WERI-Rb-1 (cell line): ENCODE results near the gene ELL2.

Experiments used
- DNase-seq: peaks from one replicate; pipeline ENCODE4 v3.0.0-alpha.2; 2020
- H3K27ac ChIP-seq: fragments of 250-450 bp; sonication (Bioruptor Pico); 2 replicates; pipeline ENCODE4 v1.5.1; 2020; ENCODE audit warnings: mild to moderate bottlenecking, moderate library complexity
- H3K27me3 ChIP-seq: fragments of 250-450 bp; sonication (Bioruptor Pico); 2 replicates; pipeline ENCODE4 v1.5.1; 2021; ENCODE audit warnings: mild to moderate bottlenecking, low read depth, moderate library complexity; ENCODE audit not compliant: insufficient read depth, severe bottlenecking
- H3K36me3 ChIP-seq: fragments of 250-450 bp; sonication (Bioruptor Pico); 2 replicates; pipeline ENCODE4 v1.5.1; 2020; ENCODE audit warnings: mild to moderate bottlenecking, moderate library complexity
- H3K4me3 ChIP-seq: 2 replicates; pipeline ENCODE4 v1.5.1; 2011; ENCODE audit warnings: low read depth, mild to moderate bottlenecking, control low read depth, low read length
- H3K9me3 ChIP-seq: fragments of 250-450 bp; sonication (Bioruptor Pico); 2 replicates; pipeline ENCODE4 v1.5.1; 2021; ENCODE audit warnings: mild to moderate bottlenecking, moderate library complexity; ENCODE audit not compliant: severe bottlenecking
- CTCF ChIP-seq: IDR thresholded peaks from 2 replicates; pipeline ENCODE4 v1.5.1; 2011; ENCODE audit warnings: low read depth, mild to moderate bottlenecking, control low read depth, inconsistent platforms, low read length

The ELL2 gene

GRCh38 chr5:95858661-95859595, 102.7 kb downstream of the ELL2 start:
- H3K27ac ChIP-seq: no peak overlapping the region

GRCh38 chr5:95858023-95858461, 103.6 kb downstream of the ELL2 start:
- Histone ChIP-seq H3K36me3 (no peaks in the 10 kb centered on the region), H3K27me3 (no peaks in the 10 kb centered on the region), H3K4me3 (no peak overlapping the region), H3K27ac (no peak overlapping the region), H3K9me3 (no peaks in the 10 kb centered on the region)
- DNase-seq: no peak
- no peak for TF ChIP-seq CTCF

More at GRCh38 chr5:95858661-95859595, 102.7 kb downstream of the ELL2 start:
- H3K4me3 ChIP-seq: peak overlapping the region; percentile 1; the same call in 1 of the 2 replicates
- peak; percentile 84 for DNase-seq
- H3K9me3 ChIP-seq: no peaks in the 10 kb centered on the region
- no peaks in the 10 kb centered on the region for H3K36me3 ChIP-seq
- no peaks in the 10 kb centered on the region for H3K27me3 ChIP-seq
- TF ChIP-seq CTCF: peak; percentile 94

GRCh38 chr5:95857185-95857945, 104.3 kb downstream of the ELL2 start:
- Histone ChIP-seq H3K9me3 (no peaks in the 10 kb centered on the region), H3K36me3 (no peaks in the 10 kb centered on the region), H3K27ac (no peak overlapping the region), H3K27me3 (no peaks in the 10 kb centered on the region), H3K4me3 (no peak overlapping the region)
- no peak for TF ChIP-seq CTCF
- DNase-seq: no peak

- no peak overlapping the region for H3K27ac ChIP-seq
- DNase-seq: no peak
Measured at GRCh38 chr5:95856501-95856981, 105.1 kb downstream of the ELL2 start.

GRCh38 chr5:95853490-95853889, 108.2 kb downstream of the ELL2 start:
- no peaks in the 10 kb centered on the region for H3K36me3 ChIP-seq
- no peak for TF ChIP-seq CTCF
- no peaks in the 10 kb centered on the region for H3K27me3 ChIP-seq
- no peak overlapping the region for H3K4me3 ChIP-seq
- no peak overlapping the region for H3K27ac ChIP-seq
- H3K9me3 ChIP-seq: no peaks in the 10 kb centered on the region
- no peak for DNase-seq

More at GRCh38 chr5:95856501-95856981, 105.1 kb downstream of the ELL2 start:
- Histone ChIP-seq H3K27me3 (no peaks in the 10 kb centered on the region), H3K4me3 (no peak overlapping the region), H3K36me3 (no peaks in the 10 kb centered on the region), H3K9me3 (no peaks in the 10 kb centered on the region)
- no peak for TF ChIP-seq CTCF
